ENCODE measurements around the gene CYTH1. TPM values are rescaled to one million over a fixed set of nuclear protein-coding genes. Genes with fewer than 3 reads are reported as not detected.
A peak's percentile ranks its signal among the peaks of the same experiment; 100 is the strongest.

Gene CYTH1
- total and polyA plus RNA-seq, 2 experiments from 2014 or later, result 10.4 to 11.7 TPM

DNA sequence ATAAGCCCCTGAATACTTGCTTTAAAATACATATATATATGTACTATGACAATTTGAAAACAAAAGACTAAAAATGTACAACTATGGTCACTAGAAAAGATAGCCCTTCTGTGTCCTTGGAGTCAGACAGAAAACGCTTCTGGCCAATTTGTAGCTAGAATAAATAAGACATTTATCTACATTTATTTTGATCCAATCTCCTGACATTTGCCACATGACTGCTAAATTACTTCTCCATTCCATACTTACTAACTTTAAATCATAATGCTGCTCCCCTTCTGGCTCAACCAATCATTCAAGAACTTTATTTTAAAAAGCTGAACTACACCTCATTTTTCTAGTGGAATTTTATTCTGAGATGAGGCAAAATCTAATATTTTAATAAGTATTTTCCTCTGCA is 65.8 kb downstream of the CYTH1 start:
- H3K9ac ChIP-seq, result peak overlapping the region; percentile 70
- no peaks in the 10 kb centered on the region for H3K27me3 ChIP-seq (replicated peaks; ENCODE audit: insufficient read depth)
- in situ Hi-C loops (cut with MboI), result no loop called here
- H2AFZ ChIP-seq, result 0 out of 2 replicates have a peak overlapping the region, but pooled peaks have one; percentile 65
- no peaks in the 10 kb centered on the region for H3K9me3 ChIP-seq (ENCODE audit: low read depth)
- H3K4me2 ChIP-seq (ENCODE audit: unreplicated experiment), result peak overlapping the region; percentile 92
- WGBS, 2 experiments (ENCODE audit: low coverage in 1 of 2, low lambda C conversion rate in 2 of 2, missing lambda C conversion rate in 2 of 2), result 95 to 100% methylated on average over 1 of the region's 1 CpG
- no peak overlapping the region for H3K27ac ChIP-seq
- H3K79me2 ChIP-seq (ENCODE audit: insufficient read depth), result peaks cover 88% of the 10 kb centered on the region
- peaks cover 30% of the 10 kb centered on the region for H3K4me1 ChIP-seq (ENCODE audit: insufficient read depth)
- H3K9me2 ChIP-seq (ENCODE audit: insufficient read depth), result no peaks in the 10 kb centered on the region
- peak overlapping the region; percentile 73 for H3K4me3 ChIP-seq
- no peak for TF ChIP-seq EZH2 (IDR thresholded peaks at IDR 0.05; ENCODE audit: insufficient read depth, poor library complexity, severe bottlenecking)
- no peak for TF ChIP-seq EZH2phosphoT487 (IDR thresholded peaks at IDR 0.05; ENCODE audit: insufficient read depth, low read depth)
- no peaks in the 10 kb centered on the region; the same call in 1 of the 2 replicates for H4K20me1 ChIP-seq (ENCODE audit: insufficient read depth)
- no peak for DNase-seq
- H3K36me3 ChIP-seq (ENCODE audit: low read depth), result no peaks in the 10 kb centered on the region
- H3F3A ChIP-seq (ENCODE audit: insufficient read depth), result peaks cover 11% of the 10 kb centered on the region; the same call in 1 of the 2 replicates

GRCh38 chr17:78715876-78716275 is 66.2 kb downstream of the CYTH1 start:
- in situ Hi-C loops (cut with MboI), result no loop called here
- Histone ChIP-seq H3K27ac (no peak overlapping the region), H3K36me3 (ENCODE audit: low read depth) (no peaks in the 10 kb centered on the region), H3K4me3 (no peak overlapping the region), H2AFZ (no peak overlapping the region), H4K20me1 (ENCODE audit: insufficient read depth) (no peaks in the 10 kb centered on the region; the same call in 1 of the 2 replicates), H3F3A (ENCODE audit: insufficient read depth) (peaks cover 11% of the 10 kb centered on the region; the same call in 1 of the 2 replicates), H3K9me2 (ENCODE audit: insufficient read depth) (no peaks in the 10 kb centered on the region), H3K9ac (no peak overlapping the region), H3K27me3 (replicated peaks; ENCODE audit: insufficient read depth) (no peaks in the 10 kb centered on the region), H3K4me2 (ENCODE audit: unreplicated experiment) (no peak overlapping the region), H3K4me1 (ENCODE audit: insufficient read depth) (peaks cover 30% of the 10 kb centered on the region), H3K79me2 (ENCODE audit: insufficient read depth) (peaks cover 87% of the 10 kb centered on the region), H3K9me3 (ENCODE audit: low read depth) (no peaks in the 10 kb centered on the region)
- WGBS, 2 experiments (ENCODE audit: low coverage in 1 of 2, low lambda C conversion rate in 2 of 2, missing lambda C conversion rate in 2 of 2), result 0 to 14% methylated on average over 1 of the region's 1 CpG
- no peak for DNase-seq
- TF ChIP-seq EZH2 (IDR thresholded peaks at IDR 0.05; ENCODE audit: insufficient read depth, poor library complexity, severe bottlenecking), result no peak

DNA sequence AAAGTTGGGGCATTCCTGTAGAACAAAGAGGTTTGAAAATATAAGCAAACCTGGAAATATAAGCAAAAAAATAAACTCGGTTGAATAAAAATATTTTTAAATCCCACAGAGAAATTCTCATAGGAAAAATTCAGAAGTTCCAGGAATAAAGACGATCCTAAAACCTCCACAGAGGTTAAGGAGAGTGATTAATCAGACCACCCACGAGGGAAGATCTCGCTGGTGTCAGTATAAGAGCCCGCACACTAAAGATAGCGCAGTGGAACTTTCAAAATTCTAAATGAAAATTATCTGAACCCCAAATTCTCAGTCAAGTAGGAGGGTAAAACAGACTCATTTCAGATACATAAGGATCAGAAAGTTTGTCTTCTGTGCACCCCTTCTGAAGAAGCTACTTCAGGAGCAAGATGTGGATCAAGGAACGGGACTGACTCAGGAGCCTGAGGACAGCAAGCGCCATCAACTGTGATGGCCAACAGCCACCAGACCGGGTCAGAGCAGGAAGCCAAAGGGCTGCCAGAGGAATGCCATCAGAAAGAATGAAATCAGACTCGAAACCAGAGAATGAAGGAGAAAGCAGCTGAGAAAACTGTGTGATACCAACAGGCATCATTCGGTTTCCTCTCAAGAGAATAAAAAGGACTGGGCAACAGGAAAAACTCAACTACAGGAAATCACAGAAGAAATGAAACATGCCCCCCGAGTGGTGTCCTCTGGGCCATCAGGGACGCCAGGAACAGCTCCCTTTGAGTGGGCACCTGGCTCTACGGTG is 66.9 kb downstream of the CYTH1 start:
- Histone ChIP-seq H3K36me3 (ENCODE audit: low read depth) (no peaks in the 10 kb centered on the region), H3K4me2 (ENCODE audit: unreplicated experiment) (peak overlapping the region; percentile 1), H3K27ac (no peak overlapping the region), H3K9me3 (ENCODE audit: low read depth) (no peaks in the 10 kb centered on the region), H3K9me2 (ENCODE audit: insufficient read depth) (no peaks in the 10 kb centered on the region), H2AFZ (no peak overlapping the region), H3K27me3 (replicated peaks; ENCODE audit: insufficient read depth) (no peaks in the 10 kb centered on the region), H3K9ac (no peak overlapping the region), H3F3A (ENCODE audit: insufficient read depth) (peaks cover 11% of the 10 kb centered on the region; the same call in 1 of the 2 replicates), H3K4me3 (no peak overlapping the region), H3K4me1 (ENCODE audit: insufficient read depth) (peaks cover 30% of the 10 kb centered on the region), H4K20me1 (ENCODE audit: insufficient read depth) (no peaks in the 10 kb centered on the region; the same call in 1 of the 2 replicates), H3K79me2 (ENCODE audit: insufficient read depth) (peaks cover 87% of the 10 kb centered on the region)
- no peak for TF ChIP-seq EZH2 (IDR thresholded peaks at IDR 0.05; ENCODE audit: insufficient read depth, poor library complexity, severe bottlenecking)
- TF ChIP-seq EZH2phosphoT487 (IDR thresholded peaks at IDR 0.05; ENCODE audit: insufficient read depth, low read depth), result no peak
- peak; percentile 27 for DNase-seq
- in situ Hi-C loops (cut with MboI), result no loop called here
- 67% methylated on average over 14 of the region's 14 CpGs for WGBS, 2 experiments (ENCODE audit: low coverage in 1 of 2, low lambda C conversion rate in 2 of 2, missing lambda C conversion rate in 2 of 2)

DNA sequence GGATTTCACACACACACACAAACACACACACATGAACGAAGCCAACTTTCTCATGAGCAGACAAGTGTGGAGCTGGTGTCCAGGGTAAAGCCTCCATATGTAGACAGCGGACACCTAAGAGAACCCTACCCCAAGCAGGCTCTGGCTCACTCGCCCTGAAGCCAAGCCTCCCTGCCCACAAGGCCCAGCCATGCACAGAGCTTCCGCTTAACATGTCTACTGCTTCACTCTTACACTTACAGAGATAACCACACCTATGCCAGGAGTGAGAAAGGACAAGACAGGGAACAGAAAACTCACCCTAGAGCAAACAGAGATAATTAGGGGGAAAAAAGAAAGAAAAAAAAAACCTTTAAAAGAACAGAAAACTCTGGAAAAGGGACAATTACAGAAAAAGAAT is 67.5 kb downstream of the CYTH1 start:
- in situ Hi-C loops (cut with MboI), result no loop called here
- Histone ChIP-seq H3K36me3 (ENCODE audit: low read depth) (no peaks in the 10 kb centered on the region), H3F3A (ENCODE audit: insufficient read depth) (peaks cover 11% of the 10 kb centered on the region; the same call in 1 of the 2 replicates), H3K79me2 (ENCODE audit: insufficient read depth) (peaks cover 87% of the 10 kb centered on the region), H3K27me3 (replicated peaks; ENCODE audit: insufficient read depth) (no peaks in the 10 kb centered on the region), H2AFZ (no peak overlapping the region), H3K4me3 (no peak overlapping the region), H3K27ac (no peak overlapping the region), H3K9me2 (ENCODE audit: insufficient read depth) (no peaks in the 10 kb centered on the region), H4K20me1 (ENCODE audit: insufficient read depth) (no peaks in the 10 kb centered on the region; the same call in 1 of the 2 replicates), H3K4me1 (ENCODE audit: insufficient read depth) (peaks cover 30% of the 10 kb centered on the region), H3K9me3 (ENCODE audit: low read depth) (no peaks in the 10 kb centered on the region), H3K4me2 (ENCODE audit: unreplicated experiment) (no peak overlapping the region), H3K9ac (no peak overlapping the region)
- 94 to 97% methylated on average over 4 of the region's 4 CpGs for WGBS, 2 experiments (ENCODE audit: low coverage in 1 of 2, low lambda C conversion rate in 2 of 2, missing lambda C conversion rate in 2 of 2)
- DNase-seq, result no peak
- no peak for TF ChIP-seq EZH2phosphoT487 (IDR thresholded peaks at IDR 0.05; ENCODE audit: insufficient read depth, low read depth)
- no peak for TF ChIP-seq EZH2 (IDR thresholded peaks at IDR 0.05; ENCODE audit: insufficient read depth, poor library complexity, severe bottlenecking)

Data from GM23248 (cell line).